ENCODE measurements around the gene FERD3L.
"Not testable (repeated sequence)": the region's sequence is repeated elsewhere in the genome, so short reads cannot be mapped to it uniquely, and the experiment has no call there.

The FERD3L gene, protein sequence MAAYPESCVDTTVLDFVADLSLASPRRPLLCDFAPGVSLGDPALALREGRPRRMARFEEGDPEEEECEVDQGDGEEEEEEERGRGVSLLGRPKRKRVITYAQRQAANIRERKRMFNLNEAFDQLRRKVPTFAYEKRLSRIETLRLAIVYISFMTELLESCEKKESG

GRCh38 chr7:19144661-19145433 lies at the start of gene FERD3L:
FERD3L (minus strand) TSS chr7:19145421; CDS start chr7:19145362, 59 bp downstream.
- no peak for DNase-seq (ENCODE audit: low read depth in 2 of 2)
- no peak within 1 kb of the TSS for H3K4me3 ChIP-seq (replicated peaks in 1 of 2; ENCODE audit: low read depth in 2 of 2, low read length in 2 of 2)
- TF ChIP-seq, protein P1, sequence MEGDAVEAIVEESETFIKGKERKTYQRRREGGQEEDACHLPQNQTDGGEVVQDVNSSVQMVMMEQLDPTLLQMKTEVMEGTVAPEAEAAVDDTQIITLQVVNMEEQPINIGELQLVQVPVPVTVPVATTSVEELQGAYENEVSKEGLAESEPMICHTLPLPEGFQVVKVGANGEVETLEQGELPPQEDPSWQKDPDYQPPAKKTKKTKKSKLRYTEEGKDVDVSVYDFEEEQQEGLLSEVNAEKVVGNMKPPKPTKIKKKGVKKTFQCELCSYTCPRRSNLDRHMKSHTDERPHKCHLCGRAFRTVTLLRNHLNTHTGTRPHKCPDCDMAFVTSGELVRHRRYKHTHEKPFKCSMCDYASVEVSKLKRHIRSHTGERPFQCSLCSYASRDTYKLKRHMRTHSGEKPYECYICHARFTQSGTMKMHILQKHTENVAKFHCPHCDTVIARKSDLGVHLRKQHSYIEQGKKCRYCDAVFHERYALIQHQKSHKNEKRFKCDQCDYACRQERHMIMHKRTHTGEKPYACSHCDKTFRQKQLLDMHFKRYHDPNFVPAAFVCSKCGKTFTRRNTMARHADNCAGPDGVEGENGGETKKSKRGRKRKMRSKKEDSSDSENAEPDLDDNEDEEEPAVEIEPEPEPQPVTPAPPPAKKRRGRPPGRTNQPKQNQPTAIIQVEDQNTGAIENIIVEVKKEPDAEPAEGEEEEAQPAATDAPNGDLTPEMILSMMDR (IDR thresholded peaks at IDR 0.05; ENCODE audit: low read depth, low read length) = no peak

GRCh38 chr7:19194417-19194816 lies 49.2 kb upstream of the FERD3L start:
- not testable (repeated sequence) for H3K4me3 ChIP-seq (replicated peaks in 1 of 2; ENCODE audit: low read depth in 2 of 2, low read length in 2 of 2)

GRCh38 chr7:19181634-19182033 lies 36.4 kb upstream of the FERD3L start:
- TF ChIP-seq, protein P1 (IDR thresholded peaks at IDR 0.05; ENCODE audit: low read depth, low read length) = no peak
- peak in 1 of 2 donors; percentile 50 for DNase-seq (ENCODE audit: low read depth in 2 of 2)

More at GRCh38 chr7:19194417-19194816, 49.2 kb upstream of the FERD3L start:
- DNase-seq (ENCODE audit: low read depth in 2 of 2) = not testable (repeated sequence)

GRCh38 chr7:19178595-19178994 lies 33.4 kb upstream of the FERD3L start:
- TF ChIP-seq, protein P1 (IDR thresholded peaks at IDR 0.05; ENCODE audit: low read depth, low read length) = no peak
- no peak overlapping the region for H3K4me3 ChIP-seq (replicated peaks in 1 of 2; ENCODE audit: low read depth in 2 of 2, low read length in 2 of 2)
- DNase-seq (ENCODE audit: low read depth in 2 of 2) = no peak

More at GRCh38 chr7:19181634-19182033, 36.4 kb upstream of the FERD3L start:
- H3K4me3 ChIP-seq (replicated peaks in 1 of 2; ENCODE audit: low read depth in 2 of 2, low read length in 2 of 2) = no peak overlapping the region

- DNase-seq (ENCODE audit: low read depth in 2 of 2) = no peak
- no peak overlapping the region for H3K4me3 ChIP-seq (replicated peaks in 1 of 2; ENCODE audit: low read depth in 2 of 2, low read length in 2 of 2)
- TF ChIP-seq, protein P1 (IDR thresholded peaks at IDR 0.05; ENCODE audit: low read depth, low read length) = no peak
Measured at GRCh38 chr7:19177269-19177668, 32.0 kb upstream of the FERD3L start.

GRCh38 chr7:19175241-19175640 lies 30.0 kb upstream of the FERD3L start:
- TF ChIP-seq, protein P1 (IDR thresholded peaks at IDR 0.05; ENCODE audit: low read depth, low read length) = no peak
- H3K4me3 ChIP-seq (replicated peaks in 1 of 2; ENCODE audit: low read depth in 2 of 2, low read length in 2 of 2) = no peak overlapping the region
- DNase-seq (ENCODE audit: low read depth in 2 of 2) = no peak

GRCh38 chr7:19161671-19162070 lies 16.4 kb upstream of the FERD3L start:
- TF ChIP-seq, protein P1 (IDR thresholded peaks at IDR 0.05; ENCODE audit: low read depth, low read length) = no peak
- no peak overlapping the region for H3K4me3 ChIP-seq (replicated peaks in 1 of 2; ENCODE audit: low read depth in 2 of 2, low read length in 2 of 2)
- DNase-seq (ENCODE audit: low read depth in 2 of 2) = peak; percentile 1 to 26
